ENCODE data around the gene PANX1.

The PANX1 gene

DNA sequence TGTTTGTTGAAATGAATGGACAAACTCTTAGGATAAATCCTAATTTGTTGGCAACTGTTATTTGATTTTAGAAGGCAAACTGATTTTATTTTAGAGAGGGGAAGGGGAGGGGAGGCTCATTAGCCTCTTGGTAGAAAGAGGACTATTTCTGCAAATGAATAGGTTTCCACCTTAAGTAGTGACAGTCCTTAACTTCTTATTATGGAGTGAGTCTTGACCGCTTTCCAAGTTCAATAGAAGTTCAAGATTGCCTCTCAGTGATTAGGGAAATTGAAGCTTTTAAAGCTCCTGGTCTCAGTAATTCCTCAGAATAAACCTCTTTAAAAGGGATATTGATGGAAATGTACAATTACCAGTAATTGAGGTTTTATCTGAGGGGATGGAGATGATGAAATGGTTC, 55.7 kb downstream of the PANX1 start:
- H3K4me3 Mint-ChIP-seq = no peak overlapping the region
- H3K27ac Mint-ChIP-seq = no peak overlapping the region
- H3K36me3 Mint-ChIP-seq = peaks cover 14% of the 10 kb centered on the region
- no peaks in the 10 kb centered on the region for H3K4me1 Mint-ChIP-seq
- H3K9me3 Mint-ChIP-seq = no peaks in the 10 kb centered on the region
- no peaks in the 10 kb centered on the region for H3K27me3 Mint-ChIP-seq

DNA sequence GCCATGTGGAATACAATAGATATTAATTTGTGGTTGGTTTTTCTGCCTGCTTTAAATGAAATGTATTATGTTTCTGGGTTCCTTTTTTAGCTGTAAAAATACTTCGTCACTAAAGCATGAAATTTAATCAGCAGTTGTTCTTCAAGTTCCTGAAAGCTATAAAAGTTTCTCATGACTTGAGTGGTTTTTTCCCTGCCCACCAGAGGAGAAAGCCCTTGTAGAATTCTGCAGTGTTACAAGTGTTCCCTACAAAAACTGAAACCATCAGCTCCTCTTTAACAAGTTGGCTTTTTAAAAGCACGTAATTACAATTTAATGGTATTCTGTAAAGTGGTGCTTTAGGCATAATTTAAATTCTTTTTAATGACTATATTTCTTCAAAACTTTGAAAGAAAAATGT, 56.2 kb downstream of the PANX1 start:
- H3K27ac Mint-ChIP-seq = no peak overlapping the region
- H3K4me3 Mint-ChIP-seq = no peak overlapping the region
- H3K9me3 Mint-ChIP-seq = no peaks in the 10 kb centered on the region
- H3K36me3 Mint-ChIP-seq = peaks cover 13% of the 10 kb centered on the region
- no peaks in the 10 kb centered on the region for H3K4me1 Mint-ChIP-seq
- H3K27me3 Mint-ChIP-seq = no peaks in the 10 kb centered on the region

DNA sequence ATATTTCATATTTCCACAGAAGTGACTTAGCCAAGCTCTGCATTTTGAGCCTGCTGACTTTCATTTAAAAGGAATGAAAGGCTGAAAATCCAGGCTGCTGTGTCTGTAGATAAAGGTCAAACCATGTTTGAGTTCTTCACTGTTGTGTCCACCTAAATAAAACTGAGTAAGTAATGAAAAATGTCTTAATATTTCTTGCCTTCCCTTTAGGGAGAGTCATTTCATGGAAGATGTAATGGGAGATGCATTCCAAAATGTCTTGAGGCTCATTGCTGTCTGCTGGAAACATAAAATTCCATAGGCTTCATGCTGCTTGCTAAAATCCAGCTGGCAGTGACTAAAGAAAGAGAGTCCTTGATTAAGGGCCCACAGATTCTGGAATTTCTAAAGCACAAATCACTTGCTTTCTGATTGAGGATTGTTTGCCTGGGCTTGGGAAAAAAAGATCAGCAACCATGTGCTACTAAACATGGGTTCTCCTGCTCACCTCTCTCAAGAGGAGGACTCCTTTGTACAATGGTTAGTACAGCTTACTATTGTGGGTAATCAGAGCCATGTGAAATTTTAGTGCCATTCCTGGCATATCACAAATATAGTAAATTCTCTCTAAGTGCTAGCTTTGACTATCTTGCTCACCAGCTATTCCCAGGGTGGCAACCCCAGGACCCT, 56.9 kb downstream of the PANX1 start:
- Mint-ChIP-seq H3K9me3 (no peaks in the 10 kb centered on the region), H3K4me1 (no peaks in the 10 kb centered on the region), H3K36me3 (peaks cover 10% of the 10 kb centered on the region), H3K4me3 (no peak overlapping the region), H3K27me3 (no peaks in the 10 kb centered on the region), H3K27ac (no peak overlapping the region)

DNA sequence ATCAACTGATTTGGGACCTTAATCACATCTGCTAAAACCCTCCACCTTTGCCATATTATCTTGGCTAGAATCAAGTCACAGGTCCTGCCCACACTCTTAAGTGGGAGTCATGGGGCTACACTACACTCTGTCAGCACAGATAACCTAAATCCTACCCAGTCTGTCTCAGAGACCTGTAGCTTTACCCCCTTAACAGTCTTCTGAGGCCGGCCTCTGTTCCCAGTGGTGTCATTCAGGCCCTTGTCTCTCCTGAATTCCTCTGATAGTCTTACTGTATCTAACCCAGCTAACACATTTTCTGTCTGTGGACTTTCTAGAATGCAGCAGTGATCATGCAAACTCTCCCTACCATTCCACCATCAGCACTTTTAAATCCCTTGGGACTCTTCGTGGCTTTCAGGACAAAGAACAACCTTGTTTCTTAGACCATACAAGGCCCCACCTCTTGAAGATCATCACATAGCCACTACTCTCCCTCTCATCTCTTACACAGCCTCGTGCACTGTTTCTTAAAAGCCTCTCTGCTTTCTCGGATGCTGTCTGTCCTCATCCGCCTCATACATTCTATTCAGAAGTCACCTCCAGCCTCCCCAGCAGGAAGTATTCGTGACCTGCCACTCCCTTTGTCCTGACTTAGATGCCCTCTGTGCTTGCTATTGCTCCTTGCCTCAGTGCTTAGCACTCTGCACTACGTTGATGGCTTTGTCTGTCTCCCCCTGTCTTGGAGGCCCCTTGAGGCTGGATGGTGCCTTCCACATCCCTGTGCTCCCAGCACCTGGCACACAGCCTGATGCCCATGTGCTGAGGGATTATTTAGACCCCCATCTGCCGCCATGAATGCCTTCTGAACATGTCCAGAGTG, 57.9 kb downstream of the PANX1 start:
- H3K36me3 Mint-ChIP-seq = peaks cover 6% of the 10 kb centered on the region
- H3K27ac Mint-ChIP-seq = no peak overlapping the region
- H3K4me1 Mint-ChIP-seq = no peaks in the 10 kb centered on the region
- no peaks in the 10 kb centered on the region for H3K27me3 Mint-ChIP-seq
- no peak overlapping the region for H3K4me3 Mint-ChIP-seq
- H3K9me3 Mint-ChIP-seq = no peaks in the 10 kb centered on the region

DNA sequence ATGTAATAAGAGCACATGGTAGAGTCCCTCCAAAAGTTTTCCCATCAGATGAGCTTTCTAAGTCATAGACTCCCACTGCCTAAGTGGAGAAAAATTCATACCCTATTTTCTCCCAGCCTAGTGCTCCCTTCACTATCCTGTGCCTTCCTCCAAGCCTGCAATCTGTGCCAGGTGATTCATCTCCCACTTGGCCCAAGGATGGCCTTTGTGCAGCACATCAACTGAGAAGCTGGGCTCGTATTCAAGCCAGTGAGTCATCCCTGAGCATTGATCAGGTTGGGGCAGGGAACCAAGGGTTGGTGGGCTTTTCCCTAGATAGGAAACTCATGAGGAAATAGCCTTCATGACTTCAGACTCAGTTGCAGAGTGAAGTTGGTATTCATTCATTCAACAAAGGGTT, 64.6 kb downstream of the PANX1 start:
- H3K9me3 Mint-ChIP-seq = no peaks in the 10 kb centered on the region
- no peak overlapping the region for H3K27ac Mint-ChIP-seq
- no peaks in the 10 kb centered on the region for H3K27me3 Mint-ChIP-seq
- H3K4me1 Mint-ChIP-seq = no peaks in the 10 kb centered on the region
- H3K4me3 Mint-ChIP-seq = no peak overlapping the region
- H3K36me3 Mint-ChIP-seq = peaks cover 5% of the 10 kb centered on the region

DNA sequence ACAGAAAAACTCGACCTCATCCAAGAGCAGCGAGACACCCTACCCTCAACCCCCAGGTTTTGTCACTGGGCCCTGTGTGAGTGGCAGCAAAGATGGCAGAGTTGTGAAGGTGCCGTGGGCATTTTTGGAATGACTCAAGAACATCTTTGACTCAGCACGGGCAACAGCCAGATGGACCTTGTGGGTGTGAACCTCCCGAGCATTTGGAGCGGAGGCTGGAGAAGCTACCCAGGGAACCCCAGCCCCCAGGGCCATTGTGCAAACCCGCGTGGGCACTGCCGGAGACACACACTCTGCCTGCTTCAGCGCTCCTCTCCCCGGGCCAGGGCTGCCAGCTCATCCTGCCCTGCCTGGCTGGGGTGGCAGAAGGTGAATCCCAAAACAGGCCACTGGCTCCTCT, 66.1 kb downstream of the PANX1 start:
- H3K9me3 Mint-ChIP-seq = no peaks in the 10 kb centered on the region
- no peaks in the 10 kb centered on the region for H3K4me1 Mint-ChIP-seq
- no peak overlapping the region for H3K27ac Mint-ChIP-seq
- H3K4me3 Mint-ChIP-seq = no peak overlapping the region
- H3K36me3 Mint-ChIP-seq = peaks cover 2% of the 10 kb centered on the region
- no peaks in the 10 kb centered on the region for H3K27me3 Mint-ChIP-seq

DNA sequence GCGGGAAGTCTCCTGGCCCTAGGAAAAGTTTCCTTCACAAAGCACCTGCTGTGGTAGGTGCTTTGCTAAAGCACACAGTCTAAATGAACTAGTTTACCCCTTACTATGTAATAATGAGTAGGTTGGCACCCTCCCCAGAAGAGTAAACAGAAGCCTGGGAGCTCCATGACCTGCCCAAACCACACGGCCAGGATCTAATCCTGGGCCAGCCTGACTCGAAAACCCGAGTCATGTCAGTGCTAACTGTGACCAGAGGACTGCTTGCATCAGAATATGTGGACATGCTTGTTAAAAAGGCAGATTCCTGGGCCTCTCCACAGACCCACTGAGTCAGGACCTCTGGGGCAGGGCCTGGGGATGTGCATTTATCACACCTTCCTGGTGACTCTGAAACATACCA, 67.7 kb downstream of the PANX1 start:
- Mint-ChIP-seq H3K27me3 (no peaks in the 10 kb centered on the region), H3K9me3 (no peaks in the 10 kb centered on the region), H3K36me3 (peaks cover 2% of the 10 kb centered on the region), H3K4me3 (no peak overlapping the region), H3K27ac (no peak overlapping the region), H3K4me1 (no peaks in the 10 kb centered on the region)

DNA sequence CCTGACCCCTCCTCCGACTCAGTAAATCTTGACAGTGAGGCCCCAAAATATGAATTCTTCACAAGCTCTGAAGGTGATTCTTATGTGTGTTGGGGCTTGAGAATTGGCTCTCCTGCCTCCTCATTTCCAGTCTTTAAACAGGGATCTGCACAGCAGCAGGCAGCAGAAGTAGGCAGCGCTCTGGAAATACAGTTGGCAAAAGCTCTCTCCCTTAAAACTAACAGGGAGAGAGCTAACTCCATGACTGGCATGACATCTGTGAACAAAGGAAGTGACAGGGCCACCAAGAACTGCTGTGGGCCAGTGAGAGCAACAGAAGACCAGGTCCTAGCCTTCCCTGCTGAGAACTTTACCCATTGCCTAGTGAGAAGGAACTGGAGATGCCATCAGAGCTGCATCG, 70.1 kb downstream of the PANX1 start:
- Mint-ChIP-seq H3K27me3 (no peaks in the 10 kb centered on the region), H3K36me3 (peaks cover 2% of the 10 kb centered on the region), H3K27ac (no peak overlapping the region), H3K4me3 (no peak overlapping the region), H3K4me1 (no peaks in the 10 kb centered on the region), H3K9me3 (no peaks in the 10 kb centered on the region)

DNA sequence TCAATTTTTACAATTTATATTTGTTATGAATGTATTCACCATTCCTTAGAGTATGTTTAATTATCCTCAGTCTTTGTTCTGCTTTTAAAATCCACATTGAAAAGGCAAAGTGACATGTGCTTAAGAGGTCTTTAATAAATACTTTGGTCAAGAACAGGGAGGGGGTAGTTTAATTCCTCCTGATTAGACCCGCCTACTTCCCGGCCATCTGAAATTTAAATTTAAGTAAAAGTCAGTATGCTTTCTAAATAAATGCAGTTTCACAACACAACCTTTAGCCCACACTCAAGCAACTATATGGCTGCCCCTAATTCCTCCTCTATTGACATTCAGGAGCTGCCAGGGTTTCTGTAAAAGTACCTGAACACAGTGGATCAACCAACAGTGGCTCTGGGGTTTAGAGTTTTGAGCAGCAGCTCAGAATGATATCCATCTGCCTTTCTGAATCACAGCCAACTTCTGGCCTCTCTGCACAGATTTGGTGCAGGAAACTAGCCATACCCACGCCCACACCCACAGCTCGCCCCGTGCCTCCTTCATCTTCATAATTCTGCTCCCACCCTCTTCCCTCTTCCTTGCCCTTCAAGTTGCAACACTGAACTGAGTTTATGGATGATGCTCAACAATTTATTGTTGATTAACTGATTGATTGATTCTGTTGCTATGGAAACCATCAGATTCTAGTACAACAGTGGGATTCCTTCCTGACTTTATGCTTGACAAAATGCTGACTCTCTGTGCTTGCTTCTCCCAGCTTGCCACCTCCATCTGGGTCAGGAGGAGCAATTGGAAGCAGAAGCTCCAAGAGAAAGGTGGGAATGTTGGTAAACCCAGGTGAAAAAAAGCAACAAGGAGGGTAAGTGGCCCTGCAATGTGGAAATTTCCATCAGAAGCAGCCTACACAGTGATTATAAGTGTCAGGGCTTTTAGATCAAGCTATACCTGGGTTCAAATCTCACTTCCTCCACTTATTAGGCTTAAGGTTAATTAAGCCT, 70.8 kb downstream of the PANX1 start:
- no peaks in the 10 kb centered on the region for H3K27me3 Mint-ChIP-seq
- H3K27ac Mint-ChIP-seq = no peak overlapping the region
- no peaks in the 10 kb centered on the region for H3K4me1 Mint-ChIP-seq
- no peaks in the 10 kb centered on the region for H3K9me3 Mint-ChIP-seq
- H3K4me3 Mint-ChIP-seq = no peak overlapping the region
- peaks cover 2% of the 10 kb centered on the region for H3K36me3 Mint-ChIP-seq

DNA sequence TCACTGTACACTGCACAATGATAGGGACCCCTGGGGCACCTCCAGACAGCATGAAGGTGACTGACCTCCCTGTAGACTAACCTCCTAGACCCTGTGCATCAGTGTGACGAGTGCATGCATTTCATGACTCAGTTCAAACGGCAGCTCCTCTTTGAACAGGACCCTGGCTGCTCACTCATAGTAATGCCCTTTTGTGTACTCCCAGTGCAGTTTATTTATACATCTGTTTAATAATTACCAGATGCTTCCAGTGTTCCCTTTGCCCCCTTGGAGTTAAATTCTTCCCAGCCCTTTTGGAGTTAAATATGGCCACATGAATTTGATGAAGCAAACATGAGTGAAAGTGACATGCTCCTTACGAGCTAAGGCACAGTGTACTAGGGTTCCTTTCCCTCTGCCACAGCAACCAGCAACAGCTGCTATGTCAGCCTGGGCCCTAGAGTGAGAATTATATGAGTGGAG, 72.4 kb downstream of the PANX1 start:
- no peaks in the 10 kb centered on the region for H3K36me3 Mint-ChIP-seq
- no peak overlapping the region for H3K27ac Mint-ChIP-seq
- peaks cover 5% of the 10 kb centered on the region for H3K27me3 Mint-ChIP-seq
- H3K9me3 Mint-ChIP-seq = peaks cover 4% of the 10 kb centered on the region
- no peak overlapping the region for H3K4me3 Mint-ChIP-seq
- no peaks in the 10 kb centered on the region for H3K4me1 Mint-ChIP-seq

DNA sequence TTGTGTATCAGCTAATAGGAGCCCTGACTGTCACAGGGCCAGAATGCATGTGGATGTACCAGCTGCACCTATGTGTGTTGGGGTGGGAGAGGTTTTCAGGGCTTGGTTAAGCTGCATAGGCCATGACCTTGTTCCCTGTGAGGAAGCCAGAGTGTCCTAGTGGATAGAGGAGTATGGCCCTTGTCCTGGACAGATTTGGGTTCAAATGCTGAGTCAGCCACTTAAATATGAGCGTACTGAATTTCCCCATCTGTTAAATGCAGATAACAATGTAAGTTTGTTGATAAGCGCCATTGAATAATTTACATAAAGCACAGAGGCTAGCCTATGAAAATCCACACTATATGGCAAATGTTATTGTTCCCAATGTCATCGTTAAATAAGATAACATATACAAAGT, 74.4 kb downstream of the PANX1 start:
- Mint-ChIP-seq H3K4me3 (no peak overlapping the region), H3K36me3 (no peaks in the 10 kb centered on the region), H3K9me3 (peaks cover 5% of the 10 kb centered on the region), H3K27me3 (peaks cover 7% of the 10 kb centered on the region), H3K27ac (no peak overlapping the region), H3K4me1 (no peaks in the 10 kb centered on the region)

DNA sequence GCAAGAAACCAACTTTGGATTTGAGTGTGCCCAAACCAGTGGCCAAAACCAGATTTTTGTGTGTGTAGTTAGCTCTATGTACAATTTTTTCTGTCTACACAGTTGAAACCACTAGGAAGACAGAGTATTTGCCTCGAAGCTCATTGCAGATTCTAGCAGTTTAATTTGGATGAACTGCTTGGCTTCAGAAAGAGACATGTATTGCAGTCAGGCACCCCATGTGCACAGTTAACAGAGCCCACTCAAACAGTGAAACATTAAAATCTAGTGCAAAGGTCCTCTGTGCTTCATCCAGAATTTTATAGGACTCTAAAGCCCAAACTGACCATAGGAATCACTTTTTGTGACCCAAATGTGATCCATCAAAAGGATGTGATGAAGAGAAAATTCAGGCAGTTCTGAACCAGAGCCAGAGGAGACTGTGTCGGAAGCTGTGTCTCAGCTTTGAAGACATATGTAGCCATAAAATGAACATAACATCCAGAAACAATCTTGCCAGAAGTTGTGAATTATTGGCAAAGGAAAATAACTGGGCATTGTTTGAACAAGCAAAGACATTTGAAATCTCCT, 82.7 kb downstream of the PANX1 start:
- no peak overlapping the region for H3K4me3 Mint-ChIP-seq
- H3K27me3 Mint-ChIP-seq = peaks cover 1% of the 10 kb centered on the region
- H3K36me3 Mint-ChIP-seq = no peaks in the 10 kb centered on the region
- no peaks in the 10 kb centered on the region for H3K4me1 Mint-ChIP-seq
- H3K27ac Mint-ChIP-seq = no peak overlapping the region
- no peaks in the 10 kb centered on the region for H3K9me3 Mint-ChIP-seq

DNA sequence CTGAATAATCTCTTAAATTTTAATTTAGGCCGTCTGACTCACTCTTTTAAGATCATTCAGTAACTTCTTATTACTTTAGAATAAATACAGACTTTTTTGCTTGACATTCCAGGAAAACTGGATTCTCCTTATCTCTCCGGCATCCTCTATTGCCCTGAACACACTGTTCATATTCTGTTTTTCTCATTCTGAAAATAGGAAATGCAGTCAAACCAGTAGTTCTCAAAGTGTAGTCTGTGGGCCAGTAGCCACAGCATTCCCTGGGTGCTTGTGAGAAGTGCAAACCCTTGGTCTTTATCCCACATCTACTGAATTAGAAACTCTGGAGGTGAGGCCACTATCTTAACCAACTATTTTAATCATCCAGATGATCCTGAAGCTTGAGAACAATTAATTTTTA, 84.3 kb downstream of the PANX1 start:
- no peak overlapping the region for H3K27ac Mint-ChIP-seq
- H3K27me3 Mint-ChIP-seq = peaks cover 2% of the 10 kb centered on the region
- no peaks in the 10 kb centered on the region for H3K4me1 Mint-ChIP-seq
- no peaks in the 10 kb centered on the region for H3K36me3 Mint-ChIP-seq
- H3K9me3 Mint-ChIP-seq = peaks cover 5% of the 10 kb centered on the region
- no peak overlapping the region for H3K4me3 Mint-ChIP-seq

DNA sequence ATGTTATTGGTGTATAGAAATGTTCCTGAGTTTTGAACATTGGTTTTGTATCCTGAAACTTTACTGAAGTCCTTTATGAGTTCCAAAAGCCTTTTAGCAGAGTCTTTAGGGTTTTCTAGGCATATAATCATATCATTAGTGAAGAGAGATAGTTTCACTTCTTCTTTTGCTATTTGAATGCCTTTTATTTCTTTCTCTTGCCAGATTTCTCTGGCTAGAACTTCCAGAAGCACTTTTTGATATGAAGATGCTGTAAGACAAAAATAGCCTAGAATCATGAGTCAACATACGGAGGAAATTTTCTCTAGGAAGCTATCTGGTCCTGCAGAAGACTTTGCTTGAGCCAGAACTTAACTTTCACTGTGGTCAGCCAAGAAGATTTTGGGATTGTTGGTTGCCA, 89.1 kb downstream of the PANX1 start:
- H3K4me3 Mint-ChIP-seq = no peak overlapping the region
- H3K27me3 Mint-ChIP-seq = peaks cover 2% of the 10 kb centered on the region
- no peaks in the 10 kb centered on the region for H3K36me3 Mint-ChIP-seq
- peaks cover 14% of the 10 kb centered on the region for H3K9me3 Mint-ChIP-seq
- H3K27ac Mint-ChIP-seq = no peak overlapping the region
- no peaks in the 10 kb centered on the region for H3K4me1 Mint-ChIP-seq

DNA sequence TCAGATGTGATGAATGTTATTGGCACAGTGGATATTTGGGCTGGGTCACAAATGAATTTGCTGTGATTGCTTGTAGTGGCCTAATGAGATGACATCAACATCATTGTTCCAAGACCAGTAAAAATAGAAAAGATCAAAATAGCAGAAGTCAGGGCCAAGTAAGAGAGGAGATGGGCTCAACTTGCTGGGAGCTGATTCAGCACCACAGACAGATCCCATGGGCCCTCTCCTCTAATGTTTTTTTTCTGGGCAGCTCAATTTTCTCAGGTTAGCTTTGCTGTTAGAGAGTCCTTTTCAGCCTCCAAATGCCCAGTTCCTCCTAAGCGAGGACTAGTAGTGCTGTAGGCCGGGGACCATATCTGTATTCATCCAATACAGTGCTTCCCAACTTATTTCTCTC, 89.7 kb downstream of the PANX1 start:
- H3K36me3 Mint-ChIP-seq = no peaks in the 10 kb centered on the region
- no peak overlapping the region for H3K27ac Mint-ChIP-seq
- H3K4me1 Mint-ChIP-seq = no peaks in the 10 kb centered on the region
- no peak overlapping the region for H3K4me3 Mint-ChIP-seq
- H3K27me3 Mint-ChIP-seq = peaks cover 2% of the 10 kb centered on the region
- H3K9me3 Mint-ChIP-seq = peaks cover 19% of the 10 kb centered on the region

Measured in activated naive CD4-positive, alpha-beta T cell treated with anti-CD3 and anti-CD28 coated beads, Interleukin-2, amount 50 U/mL, for 24 hours (primary cell).